GM15510 (cell line): Measurements from ENCODE around the gene TOR1A.

Experiments used
- POLR2A ChIP-seq: IDR thresholded peaks from 3 replicates; pipeline ENCODE4 v1.6.1; 2011; ENCODE audit warnings: borderline replicate concordance; ENCODE audit not compliant: insufficient read length; ENCODE audit errors: extremely low read depth

Gene TOR1A

GRCh38 chr9:129814432-129815223, 9.3 kb downstream of the TOR1A start:
- no peak for TF ChIP-seq POLR2A

DNA sequence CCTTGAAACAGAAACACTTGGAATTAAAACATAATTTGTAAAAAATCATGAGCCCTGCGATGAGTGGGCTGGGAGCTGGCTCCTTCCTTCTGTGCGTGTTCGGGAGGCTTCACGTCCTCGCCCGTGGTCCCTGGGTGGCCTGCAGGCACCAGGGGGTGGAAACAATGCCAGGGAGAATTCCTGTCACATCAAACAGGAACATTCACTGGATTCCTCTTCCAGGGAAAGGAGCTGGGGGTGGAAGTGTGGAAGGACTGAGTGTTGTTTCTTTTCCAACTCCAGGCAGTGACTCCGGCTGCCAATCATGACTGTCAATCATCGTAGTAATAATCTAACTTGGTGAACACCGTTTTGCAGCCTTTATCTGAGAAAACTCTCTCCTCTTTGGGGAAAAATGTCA, 10.3 kb downstream of the TOR1A start:
- TF ChIP-seq POLR2A: no peak

- no peak for TF ChIP-seq POLR2A
Measured at GRCh38 chr9:129812385-129812784, 11.6 kb downstream of the TOR1A start.

DNA sequence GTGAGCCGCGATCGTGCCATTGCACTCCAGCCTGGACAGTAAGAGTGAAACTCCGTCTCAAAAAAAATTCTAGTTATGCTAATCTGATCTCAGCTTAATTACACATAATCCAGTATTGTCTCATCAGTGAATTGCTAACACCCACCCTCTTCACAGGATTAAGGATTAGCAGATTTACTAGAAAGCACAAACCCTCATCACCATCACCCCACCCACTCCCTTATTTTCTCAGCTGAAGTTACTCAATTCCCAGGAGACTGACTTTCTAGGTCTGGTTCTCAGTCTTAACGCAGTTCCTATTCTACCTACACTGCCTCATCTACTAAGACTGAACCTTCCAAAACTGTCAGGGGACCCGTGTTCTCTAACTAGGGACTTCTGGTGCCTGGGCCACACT, 12.0 kb downstream of the TOR1A start:
- TF ChIP-seq POLR2A: no peak

GRCh38 chr9:129810788-129811187, 13.1 kb downstream of the TOR1A start:
- no peak for TF ChIP-seq POLR2A

- no peak for TF ChIP-seq POLR2A
Measured at GRCh38 chr9:129810116-129810515, 13.8 kb downstream of the TOR1A start.

DNA sequence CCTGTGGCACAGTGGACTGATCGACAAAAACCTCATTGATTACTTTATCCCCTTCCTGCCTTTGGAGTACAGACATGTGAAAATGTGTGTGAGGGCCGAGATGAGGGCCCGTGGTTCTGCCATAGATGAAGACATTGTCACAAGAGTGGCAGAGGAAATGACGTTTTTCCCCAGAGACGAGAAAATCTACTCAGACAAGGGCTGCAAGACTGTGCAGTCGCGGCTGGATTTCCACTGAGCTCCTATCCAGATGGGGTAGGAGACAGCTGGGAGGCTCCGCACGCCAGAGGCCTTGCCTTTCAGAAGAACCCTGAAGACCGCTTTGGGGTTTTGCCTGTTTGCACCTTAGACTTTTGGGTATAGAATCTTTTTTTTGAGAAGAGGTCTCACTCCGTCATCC, 14.6 kb downstream of the TOR1A start:
- TF ChIP-seq POLR2A: no peak

DNA sequence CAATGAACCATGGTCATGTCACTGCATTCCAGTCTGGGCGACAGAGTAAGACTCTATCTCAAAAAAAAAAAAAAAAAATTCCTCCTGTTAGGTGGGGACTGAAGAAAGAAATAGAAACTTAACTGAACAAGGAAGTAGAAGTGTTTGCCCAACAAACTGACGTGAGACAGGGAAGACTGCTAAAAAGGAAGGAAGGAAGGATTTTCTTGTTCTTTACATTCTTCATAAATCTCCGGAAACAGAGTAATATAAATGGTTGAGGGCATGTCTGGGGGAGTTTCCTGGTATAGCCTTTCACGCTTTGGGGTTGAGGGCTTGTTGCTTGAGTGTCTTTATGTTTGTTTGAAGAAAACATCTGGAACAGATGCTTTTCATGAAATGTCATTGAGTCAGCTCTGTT, 17.9 kb downstream of the TOR1A start:
- no peak for TF ChIP-seq POLR2A

DNA sequence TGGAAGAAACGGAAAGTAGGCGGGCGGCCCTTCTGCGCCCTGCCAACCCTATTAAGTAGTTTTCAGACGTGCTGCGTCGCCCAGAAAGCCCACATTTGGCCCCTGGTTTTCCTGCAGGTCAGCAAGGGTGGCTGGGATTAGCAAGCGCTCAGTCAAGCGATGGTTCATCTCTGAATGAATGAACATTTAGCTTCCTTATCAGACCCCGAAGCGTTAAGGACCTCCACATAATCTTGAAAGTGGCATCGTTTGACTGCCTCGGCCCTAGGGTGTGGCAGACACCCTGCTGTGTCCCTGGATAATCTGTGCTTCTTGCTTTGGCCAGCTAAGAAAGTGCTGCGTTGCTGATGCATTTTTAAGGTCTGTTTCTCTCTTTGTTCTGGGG, 20.3 kb downstream of the TOR1A start:
- no peak for TF ChIP-seq POLR2A

DNA sequence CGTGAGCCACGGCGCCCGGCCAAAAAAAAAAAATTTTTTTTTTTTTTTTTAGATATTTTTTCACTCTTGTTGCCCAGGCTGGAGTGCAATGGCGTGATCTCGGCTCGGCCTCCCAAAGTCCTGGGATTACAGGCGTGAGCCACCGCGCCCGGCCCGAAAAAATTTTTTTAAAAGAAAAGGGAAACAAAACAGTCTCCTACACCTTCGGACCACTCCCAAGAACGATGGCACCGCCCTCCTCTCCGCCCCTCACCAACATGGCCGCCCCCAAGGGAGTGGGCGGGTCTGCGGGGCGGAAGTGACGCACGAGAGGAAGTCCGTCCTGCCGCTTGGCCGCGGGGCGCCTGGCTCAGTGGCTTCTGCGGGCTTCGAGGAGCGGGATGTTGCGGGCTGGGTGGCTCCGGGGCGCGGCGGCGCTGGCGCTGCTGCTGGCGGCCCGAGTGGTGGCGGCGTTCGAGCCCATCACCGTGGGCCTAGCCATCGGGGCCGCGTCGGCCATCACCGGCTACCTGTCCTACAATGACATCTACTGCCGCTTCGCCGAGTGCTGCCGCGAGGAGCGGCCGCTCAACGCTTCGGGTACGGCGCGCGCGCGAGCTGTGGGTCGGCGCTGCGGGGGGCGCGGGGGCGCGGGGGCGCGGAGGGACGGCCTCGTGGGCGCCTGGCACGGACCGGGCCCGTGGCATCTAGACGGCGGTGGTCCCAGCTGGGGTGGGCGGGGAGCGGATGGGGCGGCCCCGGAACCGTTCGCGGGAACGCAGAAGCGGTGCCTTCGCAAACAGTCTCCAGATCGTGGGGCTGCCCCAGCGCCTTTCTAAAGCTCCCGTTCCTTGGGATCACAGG, 20.9 kb downstream of the TOR1A start, which contains the start of gene TOR1B:
Gene TOR1B (plus strand): TSS at position 352 of the 843 bp plus-strand sequence. CDS start 29 bp downstream, at position 381.
- peak; percentile 89 for TF ChIP-seq POLR2A

DNA sequence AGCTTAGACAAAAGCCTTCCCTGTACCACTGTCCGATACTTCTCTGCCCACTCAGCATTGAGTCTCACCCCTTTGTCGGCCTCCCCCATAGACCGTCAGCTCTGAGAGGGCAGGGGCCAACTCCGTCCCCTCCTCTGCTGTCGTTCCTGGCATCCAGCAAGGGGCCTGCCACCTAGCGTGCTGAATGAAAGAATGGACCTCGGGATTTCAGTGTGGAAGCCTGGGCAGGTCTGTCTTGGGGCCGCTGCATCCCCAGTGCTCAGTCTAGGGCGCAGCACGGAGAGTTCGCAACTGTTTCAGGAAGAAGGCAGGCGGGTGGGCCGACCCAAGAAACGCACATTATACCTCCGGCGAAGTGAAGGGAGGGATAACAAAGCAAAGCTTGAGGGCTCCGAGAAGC, 22.4 kb downstream of the TOR1A start:
- TF ChIP-seq POLR2A: no peak

- no peak for TF ChIP-seq POLR2A
Measured at GRCh38 chr9:129798973-129799372, 25.0 kb downstream of the TOR1A start.

- no peak for TF ChIP-seq POLR2A
Measured at GRCh38 chr9:129794549-129794948, 29.4 kb downstream of the TOR1A start.

DNA sequence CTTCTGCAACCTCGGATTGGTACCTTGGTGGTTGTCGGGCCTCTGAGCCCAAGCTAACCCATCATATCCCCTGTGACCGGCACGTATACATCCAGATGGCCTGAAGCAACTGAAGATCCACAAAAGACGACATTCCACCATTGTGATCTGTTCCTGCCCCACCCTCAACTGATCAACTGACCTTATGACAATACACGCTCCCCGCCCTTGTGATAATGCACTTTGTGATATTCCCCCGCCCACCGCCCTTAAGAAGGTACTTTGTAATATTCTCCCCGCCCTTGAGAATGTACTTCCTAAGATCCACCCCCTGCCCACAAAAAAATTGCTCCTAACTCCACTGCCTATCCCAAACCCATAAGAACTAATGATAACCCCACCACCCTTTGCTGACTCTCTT, 37.5 kb downstream of the TOR1A start:
- no peak for TF ChIP-seq POLR2A

DNA sequence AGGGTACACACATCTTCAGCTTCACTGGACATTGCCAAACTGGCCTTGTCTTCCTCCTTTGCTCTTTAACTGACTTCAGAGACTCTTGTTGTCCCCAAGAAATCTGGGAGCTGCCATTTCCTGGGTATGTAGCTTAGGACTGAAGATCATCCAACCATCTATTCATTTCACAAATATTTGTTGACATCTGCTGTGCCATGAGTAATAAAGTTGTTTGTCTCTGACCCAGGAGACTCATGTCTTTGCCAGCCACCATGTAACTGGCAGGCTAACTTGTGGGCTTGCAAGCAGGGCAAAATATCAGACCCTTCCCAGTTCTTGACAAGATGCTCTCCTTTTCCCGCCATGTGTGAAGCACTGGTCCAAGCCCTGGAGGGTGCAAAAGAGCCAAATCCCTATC, 38.1 kb downstream of the TOR1A start:
- TF ChIP-seq POLR2A: no peak
